Measurements from ENCODE around the gene TMEM258.

TMEM258 gene

GRCh38 chr11:61792310-61793082 is at the start of gene TMEM258, which contains the start of gene FEN1:
TSS of gene TMEM258 (minus strand) at chr11:61792599. CDS start at chr11:61792558, 41 bp downstream.
TSS of gene FEN1 (plus strand) at chr11:61792911. CDS start at chr11:61795362, 2,451 bp downstream.
- peak; percentile 89 for DNase-seq

- no peak for DNase-seq
Measured at GRCh38 chr11:61841636-61842527, 49.5 kb upstream of the TMEM258 start.

DNA sequence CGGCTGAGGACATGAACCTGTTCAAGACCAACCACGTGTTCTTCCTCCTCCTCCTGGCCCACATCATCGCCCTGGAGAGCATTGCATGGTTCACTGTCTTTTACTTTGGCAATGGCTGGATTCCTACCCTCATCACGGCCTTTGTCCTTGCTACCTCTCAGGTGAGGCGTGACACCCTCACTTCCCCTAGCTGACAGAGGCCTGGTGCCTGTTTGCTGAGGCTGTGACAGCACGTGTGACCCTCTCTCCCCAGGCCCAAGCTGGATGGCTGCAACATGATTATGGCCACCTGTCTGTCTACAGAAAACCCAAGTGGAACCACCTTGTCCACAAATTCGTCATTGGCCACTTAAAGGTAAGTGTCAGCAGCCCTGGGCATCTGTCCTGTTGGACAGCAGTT is 48.0 kb upstream of the TMEM258 start:
- DNase-seq: no peak

- no peak for DNase-seq
Measured at GRCh38 chr11:61839742-61840141, 47.3 kb upstream of the TMEM258 start.

DNA sequence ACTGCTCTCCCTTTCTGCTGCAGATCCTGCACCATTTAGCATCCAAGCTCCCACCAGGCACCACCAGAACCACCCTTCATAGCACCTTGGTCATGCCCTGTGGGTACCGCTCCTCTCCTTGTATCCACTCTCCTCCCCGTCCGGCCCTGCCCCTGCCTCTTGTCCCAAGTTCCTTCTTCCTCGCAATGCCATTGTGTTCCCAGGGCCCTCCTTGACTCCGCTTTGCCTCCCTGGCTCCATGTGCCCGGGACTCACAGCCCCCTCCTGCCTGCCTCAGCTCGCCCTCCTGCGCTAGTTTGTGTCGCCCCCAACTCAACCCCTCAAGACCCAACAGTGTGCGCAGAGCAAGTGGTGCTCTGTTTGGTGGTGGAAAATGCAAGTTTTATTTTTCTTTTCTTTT is 46.5 kb upstream of the TMEM258 start:
- no peak for DNase-seq

DNA sequence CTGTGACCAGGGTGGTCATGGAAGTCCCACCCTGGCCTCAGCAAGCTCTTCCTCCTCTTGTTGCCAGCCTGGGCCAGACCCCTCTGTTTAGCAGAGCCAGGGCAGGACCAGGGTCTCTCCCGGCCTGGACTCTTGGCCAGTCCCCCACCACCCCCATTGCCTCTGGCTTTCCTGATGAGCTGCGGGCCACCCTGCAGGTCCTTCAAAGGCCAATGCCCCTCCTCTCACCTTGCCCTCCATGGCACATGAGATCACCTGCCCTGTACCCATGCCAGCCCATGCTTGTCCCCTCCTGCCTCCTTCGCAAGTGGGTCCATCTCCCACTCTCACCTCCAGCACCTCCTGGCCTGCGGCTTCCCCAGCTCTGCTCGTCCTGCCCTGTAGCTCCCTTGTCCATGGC is 46.1 kb upstream of the TMEM258 start:
- no peak for DNase-seq

- DNase-seq: no peak
Measured at GRCh38 chr11:61837411-61838005, 45.1 kb upstream of the TMEM258 start.

GRCh38 chr11:61836193-61836592 is 43.8 kb upstream of the TMEM258 start:
- no peak for DNase-seq

GRCh38 chr11:61834278-61835048 is 42.1 kb upstream of the TMEM258 start:
- no peak for DNase-seq

GRCh38 chr11:61833926-61834277 is 41.5 kb upstream of the TMEM258 start:
- no peak for DNase-seq

- no peak for DNase-seq
Measured at GRCh38 chr11:61833471-61833870, 41.1 kb upstream of the TMEM258 start.

- DNase-seq: no peak
Measured at GRCh38 chr11:61832754-61833153, 40.4 kb upstream of the TMEM258 start.

DNA sequence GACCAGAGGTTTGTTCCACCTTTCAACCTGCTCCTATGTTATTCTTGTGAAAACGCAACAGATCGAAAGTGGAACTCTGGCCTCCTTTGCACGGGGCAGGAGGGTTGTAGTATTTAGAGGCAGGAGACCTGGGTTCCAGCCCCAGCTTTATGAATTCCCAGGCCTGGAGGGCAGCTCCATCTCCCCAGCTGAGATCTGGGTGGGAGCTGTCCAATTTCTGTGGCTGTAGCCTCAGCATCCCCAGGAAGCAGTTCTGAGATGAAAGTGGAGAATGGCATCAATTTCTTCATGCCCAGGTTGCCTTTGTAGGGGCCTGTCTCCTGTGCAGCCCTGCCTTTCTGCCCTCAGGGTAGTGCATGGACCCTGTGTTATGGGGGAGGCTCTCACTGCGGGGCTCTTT is 39.8 kb upstream of the TMEM258 start:
- DNase-seq: no peak

DNA sequence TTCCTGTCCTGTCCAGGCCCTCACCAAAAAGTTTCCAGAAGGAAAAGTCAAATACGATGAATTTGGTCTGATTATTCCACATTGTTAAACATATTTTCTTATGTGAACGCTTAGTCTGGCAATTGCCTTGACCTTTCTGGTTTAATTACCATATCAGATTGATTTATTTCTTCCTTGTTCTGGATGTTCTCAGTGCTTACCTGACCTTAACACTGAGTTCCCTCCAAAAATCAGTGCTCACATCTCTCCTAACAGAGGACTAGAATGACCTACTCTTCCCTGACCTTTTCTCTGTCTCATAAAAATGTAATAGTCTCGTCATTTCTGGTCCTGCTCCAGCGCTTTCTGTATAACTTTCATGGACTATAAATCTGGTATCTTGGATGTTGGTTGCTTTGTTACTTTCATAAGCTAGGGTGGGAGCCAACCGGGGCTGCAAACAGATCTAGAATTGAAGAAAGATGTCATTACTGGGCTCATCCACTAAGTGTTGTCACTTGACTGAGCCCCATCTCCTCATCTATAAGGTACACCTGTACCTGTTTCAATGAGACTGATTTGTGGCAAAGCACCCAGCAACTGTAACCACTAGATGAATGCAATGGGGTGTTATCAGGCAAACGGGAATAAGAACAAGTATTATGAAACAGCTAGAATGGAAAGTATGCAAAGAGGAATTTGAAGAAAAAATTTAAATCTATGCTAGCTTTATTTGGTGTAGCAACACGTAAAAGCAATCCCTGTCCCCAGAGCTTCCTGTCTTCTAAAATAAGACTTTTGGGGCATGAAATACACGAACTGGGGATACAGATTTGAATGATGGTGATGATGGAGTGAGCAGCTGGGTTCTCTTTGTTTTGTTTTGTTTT is 38.1 kb upstream of the TMEM258 start:
- no peak for DNase-seq

- DNase-seq: no peak
Measured at GRCh38 chr11:61829806-61830205, 37.4 kb upstream of the TMEM258 start.

DNA sequence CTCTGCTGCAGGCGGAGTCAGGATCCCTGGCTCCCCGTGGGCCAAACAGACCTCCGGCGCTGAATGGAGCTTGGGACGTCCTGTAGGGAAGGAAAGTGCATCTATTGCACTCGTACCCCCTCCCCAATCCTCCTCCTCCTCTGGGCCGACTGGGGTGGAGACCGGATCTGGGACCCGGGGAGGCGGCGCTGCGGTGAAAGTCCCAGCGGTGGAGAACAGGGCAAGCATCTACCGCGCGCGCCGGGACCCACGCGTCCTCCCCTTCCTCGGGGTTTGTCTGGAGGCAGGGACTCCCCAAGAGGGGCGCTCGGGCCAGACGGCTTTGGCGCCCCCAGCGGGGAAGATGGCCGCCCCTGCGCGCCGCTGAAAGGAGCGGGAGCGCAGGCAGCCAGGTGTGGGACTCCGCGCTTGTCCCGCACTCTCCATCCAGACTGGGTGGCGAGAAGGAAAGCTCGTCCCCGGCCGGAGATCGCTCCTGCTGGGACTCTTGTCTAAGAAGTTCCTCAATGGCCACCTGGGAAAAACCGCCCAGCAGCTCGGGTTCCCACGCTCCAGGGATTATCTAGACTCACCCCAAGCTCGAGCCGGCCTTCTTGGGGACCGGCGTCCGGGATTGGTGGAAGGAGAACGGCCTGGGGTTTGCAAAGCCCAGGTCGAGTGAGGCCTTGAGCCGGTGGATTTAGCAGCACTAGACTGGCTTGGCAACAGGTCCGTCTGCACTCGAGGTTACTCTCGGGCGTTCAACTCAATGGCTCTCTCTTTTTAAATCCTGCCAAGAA is 36.4 kb upstream of the TMEM258 start:
- DNase-seq: no peak

- no peak for DNase-seq
Measured at GRCh38 chr11:61828379-61828628, 35.9 kb upstream of the TMEM258 start.

- DNase-seq: peak; percentile 36
Measured at GRCh38 chr11:61827571-61828378, 35.4 kb upstream of the TMEM258 start, which contains the start of gene FADS2. TSS of gene FADS2 (plus strand) at chr11:61828300. CDS start at chr11:61828391, 91 bp downstream.

- DNase-seq: no peak
Measured at GRCh38 chr11:61826930-61827570, 34.7 kb upstream of the TMEM258 start.

DNA sequence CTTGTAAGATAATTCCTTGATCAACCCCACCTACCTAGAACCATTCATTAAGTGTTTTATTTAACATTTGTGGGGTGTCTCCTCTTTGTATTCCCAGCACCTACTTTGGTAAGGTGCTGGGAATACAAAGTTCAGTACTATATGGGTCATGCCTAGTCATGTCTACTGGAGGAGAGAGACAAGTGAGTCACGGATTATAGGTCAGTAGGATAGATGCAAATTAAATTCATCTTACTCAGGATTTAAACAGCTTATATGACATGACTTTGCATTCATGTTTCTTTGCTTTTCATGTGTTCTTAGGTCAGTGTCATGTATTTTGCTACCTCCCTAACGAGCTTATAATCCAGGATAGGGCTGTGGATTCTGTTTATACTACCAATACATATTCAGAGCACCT is 27.8 kb upstream of the TMEM258 start:
- DNase-seq: no peak
